SU-DHL-6 (cell line): ENCODE data around the gene NEURL1B.

Experiments used
- CTCF ChIP-seq: fragments of 200-600 bp; sonication (generic); IDR thresholded peaks from one replicate; pipeline ENCODE4 v1.5.1; 2017; ENCODE audit warnings: antibody characterized with exemption, mild to moderate bottlenecking, low read length, moderate library complexity; ENCODE audit not compliant: insufficient read depth, poor library complexity, severe bottlenecking
- EZH2phosphoT487 ChIP-seq: fragments of 200-600 bp; sonication (generic), shearing (Covaris generic); conservative IDR thresholded peaks from 2 replicates; pipeline ENCODE4 v1.6.1; 2018; ENCODE audit warnings: mild to moderate bottlenecking, antibody characterized with exemption, low read length, moderate library complexity, mixed read lengths

GRCh38 chr5:172592881-172593280 is 48.2 kb upstream of the NEURL1B start:
- TF ChIP-seq CTCF (no peak), EZH2phosphoT487 (no peak)
